Mammary epithelial cell (primary cell): ENCODE results near the gene ZNF800.

Source experiments
- CTCF ChIP-seq, 2 donors: IDR thresholded peaks in 1 of 2; conservative IDR thresholded peaks in 1 of 2; 2 replicates each; pipeline ENCODE4 v1.5.1; 2011 to 2012; ENCODE audit warnings: inconsistent platforms in 2 of 2, low read length in 2 of 2, mild to moderate bottlenecking in 2 of 2, control low read depth in 1 of 2, low read depth in 1 of 2; ENCODE audit not compliant: insufficient read depth in 1 of 2; ENCODE audit errors: extremely low read depth in 1 of 2
- EZH2 ChIP-seq: IDR thresholded peaks from 2 replicates; pipeline ENCODE4 v1.6.1; 2012; ENCODE audit warnings: low read length, inconsistent platforms, borderline replicate concordance

GRCh38 chr7:127367679-127368078 is 24.8 kb downstream of the ZNF800 start:
- TF ChIP-seq CTCF (conservative IDR thresholded peaks at IDR 0.05 in 1 of 2, IDR thresholded peaks at IDR 0.05 in 1 of 2; ENCODE audit: extremely low read depth in 1 of 2, insufficient read depth in 1 of 2, low read depth in 1 of 2, low read length in 2 of 2) (no peak), EZH2 (no peak)
